Upper lobe of left lung (tissue), 6 donors: ENCODE data around the gene DUSP8. TPM values are rescaled to one million over a fixed set of nuclear protein-coding genes. Genes with fewer than 3 reads are reported as not detected.

ENCODE experiments used
- ATAC-seq, 2 donors: fragments of 200-7000 bp; cut with Tn5 transposase; one replicate each; pipeline ENCODE4 v1.9.1; 2022; ENCODE audit warnings: mild to moderate bottlenecking in 2 of 2, moderate library complexity in 2 of 2; ENCODE audit not compliant: low FRiP score in 2 of 2
- DNase-seq, 2 donors: peaks; one replicate each; pipeline ENCODE4 v3.0.0-alpha.2; 2019 to 2020
- H3K27ac ChIP-seq, 4 donors: fragments of 200-600 bp; sonication (generic); one replicate each; pipeline ENCODE4 v1.5.1; 2016 to 2019
- H3K27me3 ChIP-seq, 4 donors: fragments of 200-600 bp; sonication (generic); one replicate each; pipeline ENCODE4 v1.5.1; 2017 to 2019
- H3K36me3 ChIP-seq, 4 donors: fragments of 200-600 bp; sonication (generic); one replicate each; pipeline ENCODE4 v1.5.1; 2016 to 2019
- H3K4me1 ChIP-seq, 4 donors: fragments of 200-600 bp; sonication (generic); one replicate each; pipeline ENCODE4 v1.5.1; 2018 to 2019
- H3K4me3 ChIP-seq, 4 donors: fragments of 200-600 bp; sonication (generic); one replicate each; pipeline ENCODE4 v1.5.1; 2017 to 2019; ENCODE audit warnings: mild to moderate bottlenecking in 2 of 4, moderate library complexity in 1 of 4
- H3K9me3 ChIP-seq, 4 donors: fragments of 200-600 bp; sonication (generic); one replicate each; pipeline ENCODE4 v1.5.1; 2018 to 2019
- CTCF ChIP-seq, 6 experiments: fragments of 450-650 bp in 4 of 6; fragments of 200-600 bp in 2 of 6; sonication (generic) in 2 of 6; IDR thresholded peaks; one replicate each; pipeline ENCODE4 v1.5.1; 2016 to 2019; ENCODE audit warnings: antibody characterized with exemption in 6 of 6
- EP300 ChIP-seq, 4 donors: sonication (generic); formaldehyde crosslinking; IDR thresholded peaks; one replicate each; pipeline ENCODE4 v1.5.1; 2017; ENCODE audit warnings: antibody characterized with exemption in 4 of 4, control low read depth in 2 of 4
- POLR2A ChIP-seq, 4 donors: fragments of 450-650 bp; IDR thresholded peaks; one replicate each; pipeline ENCODE4 v1.5.1; 2016 to 2017; ENCODE audit warnings: antibody characterized with exemption in 4 of 4, mild to moderate bottlenecking in 2 of 4
- POLR2AphosphoS5 ChIP-seq, 2 donors: sonication (generic); formaldehyde crosslinking; IDR thresholded peaks; one replicate each; pipeline ENCODE4 v1.5.1; 2017; ENCODE audit warnings: antibody characterized with exemption in 2 of 2
- WGBS, 2 donors: methylation state at CpG; one replicate each; pipeline ENCODE4 v1.1.5; 2017 to 2018; 5-methylcytosine and 5-hydroxymethylcytosine counted together
- total RNA-seq, 6 donors: library from RNA; depleted of rRNA in 4 of 6; stranded (reverse); fragments of >200 nt in 4 of 6; gene quantifications; one replicate each; pipeline versions ENCODE4 v1.1.0 to v1.2.1, GENCODE V29; 2016 to 2021
- donor health status: DM: no; HTN: no; CAD: no; lungs with moderate emphysema.
- donor health status: DM: no; HTN: yes; CAD: no; lungs with severe emphysema.

DUSP8 gene
- total RNA-seq, 6 donors from 2014 or later: 5.2 to 19.3 (median 13.5) TPM

DNA sequence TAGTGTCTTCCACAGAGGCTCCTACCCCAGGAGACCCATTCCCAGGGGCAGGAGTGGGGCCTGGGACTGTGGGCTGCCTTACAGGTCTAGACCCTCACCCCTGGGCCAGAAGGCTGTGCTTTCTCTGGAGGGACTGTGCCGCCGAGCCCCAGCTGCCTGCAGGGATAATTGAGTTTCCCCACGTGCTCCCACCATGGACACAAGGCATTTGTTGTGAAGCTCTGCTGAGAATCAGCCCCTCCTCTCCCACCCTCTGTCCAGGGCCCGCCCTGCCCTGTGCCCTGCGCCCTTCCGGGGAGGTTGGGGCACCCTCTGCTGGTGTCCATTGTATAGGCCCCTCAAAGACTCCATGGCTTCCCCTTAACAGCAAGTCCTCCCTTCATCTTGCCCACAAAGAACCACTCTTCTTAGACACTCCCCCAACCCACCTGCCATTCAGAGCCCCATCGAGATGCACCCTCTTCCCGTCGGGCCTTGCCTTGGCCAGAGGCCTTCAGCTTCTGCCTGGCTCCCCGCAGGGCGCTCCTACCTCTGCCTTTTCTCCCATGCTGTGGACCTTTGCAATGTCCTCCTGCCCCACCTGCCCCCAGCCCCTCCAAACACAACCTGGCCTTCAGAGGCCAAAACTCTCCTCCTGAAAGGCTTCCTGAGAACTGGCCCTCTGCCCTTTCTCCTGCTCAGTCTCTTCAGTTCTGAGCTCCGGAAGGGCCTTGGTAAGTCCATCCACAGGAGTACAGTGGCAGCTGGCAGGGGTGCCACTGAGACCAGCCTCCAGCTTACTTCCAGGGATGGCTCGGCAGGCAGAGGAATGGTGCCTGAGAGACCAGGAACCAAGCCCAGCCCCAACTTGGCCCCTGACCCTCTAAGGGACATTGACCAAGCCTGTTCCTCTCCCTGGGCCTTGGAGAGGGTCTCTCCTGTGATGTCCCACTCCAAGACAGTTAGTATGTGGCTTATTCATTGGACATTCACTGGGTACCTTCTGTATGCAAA lies 22.4 kb downstream of the DUSP8 start:
- no peaks in the 10 kb centered on the region for H3K36me3 ChIP-seq
- DNase-seq (peak in 1 of 2 donors; percentile 58), ATAC-seq (no peak)
- H3K4me3 ChIP-seq: no peak overlapping the region
- TF ChIP-seq POLR2A (IDR thresholded peaks at IDR 0.05) (no peak), EP300 (IDR thresholded peaks at IDR 0.05) (no peak), CTCF (IDR thresholded peaks at IDR 0.05) (no peak), POLR2AphosphoS5 (IDR thresholded peaks at IDR 0.05) (no peak)
- H3K9me3 ChIP-seq: no peaks in the 10 kb centered on the region
- peak overlapping the region in 3 of 4 donors; percentile 17 to 81 (median 77) for H3K27ac ChIP-seq
- H3K4me1 ChIP-seq: peaks cover 25 to 37% (median 32%) of the 10 kb centered on the region in 4 donors
- H3K27me3 ChIP-seq: peaks cover 0 to 27% (median 12%) of the 10 kb centered on the region in 4 donors
- 82 to 86% methylated on average over 10 to 13 of the region's 13 CpGs for WGBS, 2 donors

DNA sequence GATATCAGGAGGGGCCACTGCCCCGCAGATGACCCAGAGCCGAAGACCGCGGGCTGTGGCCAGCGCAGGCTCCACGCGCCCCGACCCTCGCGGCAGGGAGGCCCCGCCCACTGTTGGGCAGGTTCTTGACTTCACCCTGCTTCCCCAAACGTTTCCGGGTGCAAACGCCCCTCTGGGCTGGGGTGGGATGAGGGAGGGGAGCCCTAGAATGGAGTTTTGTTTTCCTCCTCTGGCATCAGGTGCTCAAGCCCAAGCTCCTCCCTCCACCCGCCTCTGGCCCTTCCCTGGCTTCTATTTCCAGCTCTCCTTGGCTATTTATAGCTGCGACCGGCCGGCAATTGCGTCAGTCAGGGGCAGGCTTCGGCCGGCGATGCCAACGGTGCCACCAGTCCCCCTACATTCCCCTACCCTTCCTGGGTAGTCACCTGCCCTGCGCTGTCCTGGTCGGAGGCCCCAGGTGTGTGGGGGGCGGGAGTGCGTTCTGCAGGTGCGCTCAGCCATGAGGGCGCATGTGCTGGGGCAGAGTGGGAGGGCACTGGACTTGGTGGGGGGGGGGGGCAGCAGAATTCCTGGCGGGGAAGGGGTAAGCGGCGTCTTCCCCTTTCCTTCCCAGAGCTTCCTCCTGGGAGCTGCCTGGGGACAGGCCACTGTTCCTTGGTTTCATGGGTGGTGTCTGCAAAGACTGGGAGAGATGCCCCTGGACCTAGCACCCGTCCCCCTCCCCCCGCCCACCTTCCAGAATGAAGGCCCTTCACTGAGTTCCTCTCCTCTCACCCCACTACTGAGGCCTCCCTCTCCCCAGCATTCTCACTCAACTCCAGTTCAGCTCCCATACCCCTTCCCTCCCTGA lies 23.6 kb downstream of the DUSP8 start:
- peak; percentile 48 to 85 for ATAC-seq

GRCh38 chr11:1547467-1548098 lies 24.5 kb downstream of the DUSP8 start:
- Histone ChIP-seq H3K4me3 (peak overlapping the region in 3 of 4 donors; percentile 37 to 53 (median 53)), H3K9me3 (no peaks in the 10 kb centered on the region), H3K27me3 (peaks cover 0 to 27% (median 12%) of the 10 kb centered on the region in 4 donors), H3K36me3 (no peaks in the 10 kb centered on the region), H3K4me1 (peaks cover 25 to 32% (median 29%) of the 10 kb centered on the region in 4 donors), H3K27ac (peak overlapping the region in 3 of 4 donors; percentile 52 to 81 (median 77))
- DNase-seq (peak in 1 of 2 donors; percentile 70), ATAC-seq (peak in 1 of 2 donors; percentile 9)
- WGBS, 2 donors: 8 to 11% methylated on average over 5 to 28 of the region's 33 CpGs
- TF ChIP-seq CTCF (IDR thresholded peaks at IDR 0.05): no peak
- no peak for TF ChIP-seq EP300 (IDR thresholded peaks at IDR 0.05)
- no peak for TF ChIP-seq POLR2AphosphoS5 (IDR thresholded peaks at IDR 0.05)
- no peak for TF ChIP-seq POLR2A (IDR thresholded peaks at IDR 0.05)

More for the DNA sequence above, 23.6 kb downstream of the DUSP8 start:
- peaks cover 25 to 32% (median 29%) of the 10 kb centered on the region in 4 donors for H3K4me1 ChIP-seq
- peak; percentile 88 to 92 for DNase-seq
- H3K27me3 ChIP-seq: peaks cover 0 to 27% (median 12%) of the 10 kb centered on the region in 4 donors
- H3K4me3 ChIP-seq: peak overlapping the region in 3 of 4 donors; percentile 37 to 53 (median 53)
- H3K27ac ChIP-seq: peak overlapping the region in 3 of 4 donors; percentile 52 to 81 (median 77)
- WGBS, 2 donors: 6 to 15% methylated on average over 11 to 29 of the region's 34 CpGs
- no peaks in the 10 kb centered on the region for H3K36me3 ChIP-seq
- H3K9me3 ChIP-seq: no peaks in the 10 kb centered on the region
- peak in 1 of 4 donors; percentile 49 for TF ChIP-seq EP300 (IDR thresholded peaks at IDR 0.05)
- TF ChIP-seq CTCF (IDR thresholded peaks at IDR 0.05): no peak
- peak in 3 of 4 donors; percentile 29 to 67 (median 36) for TF ChIP-seq POLR2A (IDR thresholded peaks at IDR 0.05)
- TF ChIP-seq POLR2AphosphoS5 (IDR thresholded peaks at IDR 0.05): peak; percentile 30 to 84
